Uterus (tissue), 2 donors: Measurements from ENCODE around the gene AZIN2.

Source experiments
- POLR2A ChIP-seq, 2 donors: fragments of 450-650 bp; IDR thresholded peaks; one replicate each; pipeline ENCODE4 v1.6.1; 2016; ENCODE audit warnings: antibody characterized with exemption in 2 of 2, mild to moderate bottlenecking in 1 of 2, moderate library complexity in 1 of 2
- TF ChIP-seq, protein P1 (sequence below), 4 experiments: fragments of 200-600 bp in 2 of 4; fragments of 450-650 bp in 2 of 4; sonication (generic) in 2 of 4; IDR thresholded peaks; one replicate each; pipeline ENCODE4 v1.5.1; 2016 to 2019; ENCODE audit warnings: antibody characterized with exemption in 4 of 4, mild to moderate bottlenecking in 2 of 4, moderate library complexity in 1 of 4

DNA sequence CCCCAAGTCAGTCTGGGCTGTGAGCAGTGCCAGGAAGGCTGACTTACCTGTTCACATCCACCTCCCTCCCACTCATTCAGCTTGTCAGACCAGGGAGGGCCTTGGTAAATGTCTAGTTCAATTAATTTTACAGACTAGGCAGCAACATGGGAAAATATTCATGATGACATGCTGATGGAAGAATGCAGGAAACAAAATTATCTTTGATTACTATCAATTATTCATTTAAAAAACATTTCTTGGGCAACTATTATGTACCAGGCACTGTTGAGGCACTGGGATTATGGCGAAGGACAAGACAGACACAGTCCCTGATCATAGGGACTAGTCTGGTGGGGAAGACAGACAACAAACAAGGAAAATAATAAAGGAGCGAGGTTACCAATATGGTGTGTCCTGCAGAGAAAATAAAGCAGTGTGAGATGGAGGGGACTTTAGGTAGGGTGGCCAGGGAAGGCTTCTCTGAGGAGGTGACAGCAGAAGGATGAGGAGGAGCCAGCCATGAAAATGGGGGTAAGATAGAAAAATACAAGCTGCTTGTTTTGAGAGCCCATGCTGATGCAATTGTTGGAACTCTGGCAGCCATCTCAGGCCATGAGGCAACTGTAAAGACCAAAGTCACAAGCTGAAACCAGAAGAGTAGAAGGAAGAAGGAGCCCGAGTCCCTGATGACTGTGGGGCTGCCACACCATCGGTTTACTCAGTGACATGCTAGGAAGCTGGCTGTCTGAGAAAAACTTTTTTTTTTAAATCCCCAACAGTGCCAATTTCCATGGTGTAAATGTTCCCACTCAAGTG, 86.9 kb downstream of the AZIN2 start:
- TF ChIP-seq, protein P1, sequence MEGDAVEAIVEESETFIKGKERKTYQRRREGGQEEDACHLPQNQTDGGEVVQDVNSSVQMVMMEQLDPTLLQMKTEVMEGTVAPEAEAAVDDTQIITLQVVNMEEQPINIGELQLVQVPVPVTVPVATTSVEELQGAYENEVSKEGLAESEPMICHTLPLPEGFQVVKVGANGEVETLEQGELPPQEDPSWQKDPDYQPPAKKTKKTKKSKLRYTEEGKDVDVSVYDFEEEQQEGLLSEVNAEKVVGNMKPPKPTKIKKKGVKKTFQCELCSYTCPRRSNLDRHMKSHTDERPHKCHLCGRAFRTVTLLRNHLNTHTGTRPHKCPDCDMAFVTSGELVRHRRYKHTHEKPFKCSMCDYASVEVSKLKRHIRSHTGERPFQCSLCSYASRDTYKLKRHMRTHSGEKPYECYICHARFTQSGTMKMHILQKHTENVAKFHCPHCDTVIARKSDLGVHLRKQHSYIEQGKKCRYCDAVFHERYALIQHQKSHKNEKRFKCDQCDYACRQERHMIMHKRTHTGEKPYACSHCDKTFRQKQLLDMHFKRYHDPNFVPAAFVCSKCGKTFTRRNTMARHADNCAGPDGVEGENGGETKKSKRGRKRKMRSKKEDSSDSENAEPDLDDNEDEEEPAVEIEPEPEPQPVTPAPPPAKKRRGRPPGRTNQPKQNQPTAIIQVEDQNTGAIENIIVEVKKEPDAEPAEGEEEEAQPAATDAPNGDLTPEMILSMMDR (IDR thresholded peaks at IDR 0.05), result no peak
- TF ChIP-seq POLR2A (IDR thresholded peaks at IDR 0.05), result no peak
